A549 (cell line): ENCODE results near the gene RHNO1. TPM values are rescaled to one million over a fixed set of nuclear protein-coding genes. Genes with fewer than 3 reads are reported as not detected.

Source experiments
- ATAC-seq, 2 experiments: fragments of 200-7000 bp in 1 of 2; fragments of >200 bp in 1 of 2; cut with Nextera tagmentation in 1 of 2; cut with Tn5 transposase in 1 of 2; 3 replicates each; pipeline versions ENCODE4 v1.8.0 to v1.9.1; 2018 to 2020; ENCODE audit warnings: mild to moderate bottlenecking in 1 of 2, moderate library complexity in 1 of 2
- CTCF ChIA-PET: fragments of 300-600 bp; sonication (Branson Sonifier 250); formaldehyde crosslinking; extraction: SDS; loops from one replicate; lab custom pipeline; 2021; ENCODE audit warnings: antibody characterized with exemption, inconsistent platforms; lab: Yijun Ruan, JAX
- POLR2A ChIA-PET: fragments of 350-600 bp; formaldehyde crosslinking; extraction: SDS; loops from one replicate; lab custom pipeline; 2021; ENCODE audit warnings: antibody characterized with exemption, inconsistent platforms; lab: Yijun Ruan, JAX
- DNase-seq, 2 experiments: peaks; one replicate each; pipeline versions ENCODE4 v3.0.0 to v3.0.0-alpha.2; 2011 to 2016; ENCODE audit warnings: low read depth in 1 of 2, low spot score in 1 of 2
- FAIRE-seq: peaks from 2 replicates; lab custom pipeline; 2011; peaks lifted over from hg19 to GRCh38; lab: Jason Lieb, UNC
- H3K27ac ChIP-seq, 2 experiments: fragments of >200 bp; sonication (Bioruptor Twin); formaldehyde crosslinking; 3 replicates each; pipeline ENCODE4 v1.5.1; 2016 to 2017
- H3K4me1 ChIP-seq: fragments of >200 bp; sonication (Bioruptor Twin); formaldehyde crosslinking; 3 replicates; pipeline ENCODE4 v1.6.1; 2016
- H3K4me2 ChIP-seq: fragments of >200 bp; sonication (Bioruptor Twin); formaldehyde crosslinking; 3 replicates; pipeline ENCODE4 v1.6.1; 2016
- H3K4me3 ChIP-seq: fragments of >200 bp; sonication (Bioruptor Twin); formaldehyde crosslinking; 3 replicates; pipeline ENCODE4 v1.5.1; 2016
- H3K9me3 ChIP-seq: fragments of >200 bp; sonication (Bioruptor Twin); formaldehyde crosslinking; 3 replicates; pipeline ENCODE4 v1.6.1; 2016
- BHLHE40 ChIP-seq: IDR thresholded peaks from 2 replicates; pipeline ENCODE4 v1.6.1; 2012; ENCODE audit warnings: low read depth, low read length, inconsistent platforms
- CEBPB ChIP-seq, 2 experiments: fragments of >200 bp in 1 of 2; sonication (Bioruptor Twin) in 1 of 2; formaldehyde crosslinking in 1 of 2; IDR thresholded peaks; 2 replicates each; pipeline ENCODE4 v1.6.1; 2012 to 2016
- E2F6 ChIP-seq: IDR thresholded peaks from 2 replicates; pipeline ENCODE4 v1.6.1; 2012; ENCODE audit warnings: low read depth, borderline replicate concordance
- EHF ChIP-seq: fragments of 250-450 bp; sonication (Bioruptor Pico); IDR thresholded peaks from 2 replicates; pipeline ENCODE4 v1.5.0; 2020; ENCODE audit warnings: mild to moderate bottlenecking
- ELK1 ChIP-seq: fragments of 150-350 bp; IDR thresholded peaks from 2 replicates; pipeline ENCODE4 v1.6.1; 2014; ENCODE audit warnings: low read depth, mild to moderate bottlenecking, low read length
- EP300 ChIP-seq, 2 experiments: fragments of >200 bp; sonication (Bioruptor Twin); formaldehyde crosslinking; IDR thresholded peaks; 2 replicates in 1 of 2; 3 replicates in 1 of 2; pipeline ENCODE4 v1.6.1; 2016 to 2017
- ESRRA ChIP-seq: fragments of 150-350 bp; IDR thresholded peaks from 2 replicates; pipeline ENCODE4 v1.6.1; 2014; ENCODE audit warnings: mild to moderate bottlenecking, low read length, borderline replicate concordance
- FOSB ChIP-seq: fragments of 250-450 bp; sonication (Bioruptor Pico); IDR thresholded peaks from 2 replicates; pipeline ENCODE4 v1.5.0; 2020; ENCODE audit warnings: mild to moderate bottlenecking, moderate library complexity
- GATA3 ChIP-seq: IDR thresholded peaks from 2 replicates; pipeline ENCODE4 v1.6.1; 2012; ENCODE audit warnings: borderline replicate concordance
- HDAC2 ChIP-seq: fragments of 200-600 bp; sonication (generic); IDR thresholded peaks from 2 replicates; pipeline ENCODE4 v1.6.1; 2016
- HOXB5 ChIP-seq: fragments of 250-450 bp; sonication (Bioruptor Pico); IDR thresholded peaks from 2 replicates; pipeline ENCODE4 v1.5.0; 2020; ENCODE audit warnings: mild to moderate bottlenecking, moderate library complexity
- MAZ ChIP-seq: fragments of 150-350 bp; IDR thresholded peaks from 2 replicates; pipeline ENCODE4 v1.6.1; 2014; ENCODE audit warnings: antibody characterized with exemption, low read depth, low read length, borderline replicate concordance
- NR3C1 ChIP-seq: fragments of >200 bp; sonication (Bioruptor Twin); formaldehyde crosslinking; IDR thresholded peaks from 3 replicates; pipeline ENCODE4 v1.6.1; 2017
- PHF8 ChIP-seq: fragments of 200-600 bp; sonication (generic); IDR thresholded peaks from 2 replicates; pipeline ENCODE4 v1.6.1; 2016; ENCODE audit warnings: low read depth, mild to moderate bottlenecking, antibody characterized with exemption, moderate library complexity, borderline replicate concordance
- POLR2A ChIP-seq: IDR thresholded peaks from 2 replicates; pipeline ENCODE4 v1.6.1; 2012; ENCODE audit warnings: mild to moderate bottlenecking, low read length
- RARB ChIP-seq: fragments of 250-450 bp; sonication (Bioruptor Pico); IDR thresholded peaks from 2 replicates; pipeline ENCODE4 v1.8.0; 2021; ENCODE audit warnings: mild to moderate bottlenecking, moderate library complexity
- RCOR1 ChIP-seq: fragments of 150-350 bp; IDR thresholded peaks from 2 replicates; pipeline ENCODE4 v1.6.1; 2014; ENCODE audit warnings: antibody characterized with exemption, low read length, low read depth
- RFX5 ChIP-seq: fragments of 450-650 bp; IDR thresholded peaks from 2 replicates; pipeline ENCODE4 v1.7.1; 2014; ENCODE audit warnings: antibody characterized with exemption, mild to moderate bottlenecking, moderate library complexity
- SREBF2 ChIP-seq: fragments of 450-650 bp; IDR thresholded peaks from 2 replicates; pipeline ENCODE4 v1.6.1; 2014; ENCODE audit warnings: mild to moderate bottlenecking, moderate library complexity
- TP53 ChIP-seq: fragments of 250-450 bp; sonication (Bioruptor Pico); IDR thresholded peaks from 2 replicates; pipeline ENCODE4 v1.5.0; 2021; ENCODE audit warnings: mild to moderate bottlenecking, moderate library complexity
- ZNF302 ChIP-seq: fragments of 250-450 bp; sonication (Bioruptor Pico); IDR thresholded peaks from 2 replicates; pipeline ENCODE4 v1.9.0; 2021; ENCODE audit warnings: inconsistent platforms, mild to moderate bottlenecking, moderate library complexity
- ZSCAN20 ChIP-seq: fragments of 250-450 bp; sonication (Bioruptor Pico); IDR thresholded peaks from 2 replicates; pipeline ENCODE4 v1.8.0; 2022; ENCODE audit warnings: mild to moderate bottlenecking, moderate library complexity
- WGBS: methylation state at CpG from one replicate; pipeline ENCODE4 v1.1.6; 2017; ENCODE audit errors: missing lambda C conversion rate; 5-methylcytosine and 5-hydroxymethylcytosine counted together
- polyA plus RNA-seq, 4 experiments: library from polyadenylated mRNA; depleted of rRNA in 3 of 4; stranded (reverse); fragments of >200 nt; fragmentation: RNase III in 1 of 4; extraction: RNeasy Plus Mini Kit Qiagen cat#74134 plus additional on column Dnase treatment in 1 of 4; gene quantifications; 2 replicates in 3 of 4; 3 replicates in 1 of 4; pipeline ENCODE4 v1.2.3, GENCODE V29; 2011 to 2017
- TF ChIP-seq, protein P1 (sequence below): fragments of >200 bp; sonication (Bioruptor Twin); formaldehyde crosslinking; IDR thresholded peaks from 2 replicates; pipeline ENCODE4 v1.6.1; 2016
- TF ChIP-seq, protein P2 (sequence below): IDR thresholded peaks from 2 replicates; pipeline ENCODE4 v1.6.1; 2012

Gene RHNO1
- polyA plus RNA-seq, 2 of the 4 experiments (the other 2 are of a cell fraction): 35.7 to 85.9 TPM

DNA sequence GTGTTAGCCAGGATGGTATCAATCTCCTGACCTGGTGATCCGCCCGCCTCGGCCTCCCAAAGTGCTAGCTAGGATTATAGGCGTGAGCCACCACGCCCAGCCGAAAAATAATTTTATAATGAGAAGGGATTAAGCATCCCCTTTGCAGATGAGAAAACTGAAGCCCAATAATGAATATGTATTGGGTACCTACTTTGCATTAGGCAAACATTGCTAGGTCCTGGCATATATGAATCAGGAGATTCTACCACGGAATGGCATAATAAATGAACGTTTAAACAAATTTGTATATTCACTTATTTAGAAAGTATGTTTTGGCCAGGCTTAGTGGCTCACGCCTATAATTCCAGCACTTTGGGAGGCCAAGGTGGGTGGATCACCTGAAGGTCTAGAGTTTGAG, 46.0 kb downstream of the RHNO1 start:
- Histone ChIP-seq H3K4me2 (no peak overlapping the region), H3K4me3 (no peak overlapping the region), H3K4me1 (no peaks in the 10 kb centered on the region), H3K27ac (no peak overlapping the region)
- no peak for DNase-seq
- POLR2A ChIA-PET: no interaction called here
- no peak for FAIRE-seq
- TF ChIP-seq SREBF2 (no peak), CEBPB (IDR thresholded peaks at IDR 0.05) (no peak), HDAC2 (no peak), POLR2A (no peak), MAZ (no peak), ESRRA (no peak), ZSCAN20 (CRISPR knock-in tag) (no peak), GATA3 (no peak), NR3C1 (no peak), RARB (CRISPR knock-in tag) (no peak), EP300 (IDR thresholded peaks at IDR 0.05) (no peak), ELK1 (no peak)
- TF ChIP-seq, protein P1, sequence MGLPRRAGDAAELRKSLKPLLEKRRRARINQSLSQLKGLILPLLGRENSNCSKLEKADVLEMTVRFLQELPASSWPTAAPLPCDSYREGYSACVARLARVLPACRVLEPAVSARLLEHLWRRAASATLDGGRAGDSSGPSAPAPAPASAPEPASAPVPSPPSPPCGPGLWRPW: no peak
- TF ChIP-seq, all 56 proteins: peak for 0
- ATAC-seq: no peak
- 97% methylated on average over 9 of the region's 9 CpGs for WGBS
- H3K9me3 ChIP-seq: no peaks in the 10 kb centered on the region
- CTCF ChIA-PET: interaction anchor here (3.7 kb wide), 1 partner anchor 22 kb away, joined by 22 read pairs; no protein-coding TSS in a partner anchor

DNA sequence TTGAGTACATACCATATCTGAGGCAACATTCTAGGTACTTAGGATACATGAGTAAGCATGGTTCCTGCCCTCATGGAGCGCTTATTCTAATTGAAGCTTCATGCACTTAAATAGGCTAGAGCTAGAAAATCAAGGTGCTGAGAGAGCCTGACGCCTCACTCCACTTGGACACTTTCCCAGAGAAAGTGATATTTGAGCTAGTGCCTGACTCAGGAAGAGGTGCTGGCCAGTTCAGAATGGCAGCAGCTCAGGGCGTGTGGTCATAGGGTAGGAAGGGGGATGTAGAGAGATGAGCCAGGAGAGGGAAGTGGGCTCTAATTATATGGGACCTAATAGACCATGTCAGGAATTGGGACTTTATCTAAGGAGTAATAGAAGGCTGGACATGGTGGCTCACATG, 47.0 kb downstream of the RHNO1 start:
- ChIA-PET CTCF (interaction anchor here (1.0 to 3.7 kb wide), 3 partner anchors 21 to 110 kb away, joined by 3 to 22 read pairs (median 4); no protein-coding TSS in a partner anchor), POLR2A (no interaction called here)
- WGBS: 91% methylated on average over 3 of the region's 3 CpGs
- DNase-seq (no peak), ATAC-seq (no peak), FAIRE-seq (no peak)
- TF ChIP-seq E2F6 (no peak), HOXB5 (CRISPR knock-in tag) (no peak), PHF8 (no peak), RARB (CRISPR knock-in tag) (no peak), ZSCAN20 (CRISPR knock-in tag) (no peak), FOSB (no peak), RFX5 (no peak), TP53 (no peak), NR3C1 (no peak), BHLHE40 (no peak), CEBPB (IDR thresholded peaks at IDR 0.05) (no peak), ZNF302 (no peak), EHF (no peak), RCOR1 (no peak), MAZ (no peak)
- TF ChIP-seq, protein P2, sequence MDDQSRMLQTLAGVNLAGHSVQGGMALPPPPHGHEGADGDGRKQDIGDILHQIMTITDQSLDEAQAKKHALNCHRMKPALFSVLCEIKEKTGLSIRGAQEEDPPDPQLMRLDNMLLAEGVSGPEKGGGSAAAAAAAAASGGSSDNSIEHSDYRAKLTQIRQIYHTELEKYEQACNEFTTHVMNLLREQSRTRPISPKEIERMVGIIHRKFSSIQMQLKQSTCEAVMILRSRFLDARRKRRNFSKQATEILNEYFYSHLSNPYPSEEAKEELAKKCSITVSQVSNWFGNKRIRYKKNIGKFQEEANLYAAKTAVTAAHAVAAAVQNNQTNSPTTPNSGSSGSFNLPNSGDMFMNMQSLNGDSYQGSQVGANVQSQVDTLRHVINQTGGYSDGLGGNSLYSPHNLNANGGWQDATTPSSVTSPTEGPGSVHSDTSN: no peak
- H3K4me2 ChIP-seq: no peak overlapping the region
- H3K4me1 ChIP-seq: no peaks in the 10 kb centered on the region
- H3K9me3 ChIP-seq: no peaks in the 10 kb centered on the region
- H3K4me3 ChIP-seq: no peak overlapping the region
- no peak overlapping the region for H3K27ac ChIP-seq
